ENCODE results near the gene PPDPF.
"Not testable (repeated sequence)": the region's sequence is repeated elsewhere in the genome, so short reads cannot be mapped to it uniquely, and the experiment has no call there.

The PPDPF gene

DNA sequence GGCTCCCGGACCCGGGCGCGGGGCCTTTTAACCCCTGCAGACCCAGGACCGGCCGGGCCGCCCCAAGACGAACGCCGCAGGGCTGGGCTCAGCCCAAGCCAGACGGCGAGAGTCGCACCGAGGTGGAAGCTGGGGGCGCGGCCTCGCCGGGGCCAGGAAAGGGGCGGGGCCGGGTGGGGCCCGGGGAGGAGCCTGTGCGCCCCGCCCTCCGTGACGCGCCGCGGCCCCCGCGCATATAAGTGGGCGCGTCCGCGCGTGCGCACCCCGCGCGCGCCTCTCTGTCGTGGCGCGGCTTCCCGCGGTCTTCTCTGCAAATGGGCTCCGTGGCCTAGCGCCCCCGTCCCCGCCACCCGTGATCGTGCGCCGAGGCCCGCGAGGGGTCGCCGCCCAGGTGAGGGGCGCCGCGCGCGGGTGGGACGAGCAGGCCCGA is at the start of gene PPDPF:
Gene PPDPF (plus strand): TSS at position 262 of the 430 bp plus-strand sequence. CDS start 544 bp downstream, outside the sequence.
- DNase-seq: peak; percentile 87

- no peak for DNase-seq
Observed at GRCh38 chr20:63471002-63471716, 49.4 kb upstream of the PPDPF start.

- no peak for DNase-seq
Observed at GRCh38 chr20:63471717-63471980, 48.9 kb upstream of the PPDPF start.

DNA sequence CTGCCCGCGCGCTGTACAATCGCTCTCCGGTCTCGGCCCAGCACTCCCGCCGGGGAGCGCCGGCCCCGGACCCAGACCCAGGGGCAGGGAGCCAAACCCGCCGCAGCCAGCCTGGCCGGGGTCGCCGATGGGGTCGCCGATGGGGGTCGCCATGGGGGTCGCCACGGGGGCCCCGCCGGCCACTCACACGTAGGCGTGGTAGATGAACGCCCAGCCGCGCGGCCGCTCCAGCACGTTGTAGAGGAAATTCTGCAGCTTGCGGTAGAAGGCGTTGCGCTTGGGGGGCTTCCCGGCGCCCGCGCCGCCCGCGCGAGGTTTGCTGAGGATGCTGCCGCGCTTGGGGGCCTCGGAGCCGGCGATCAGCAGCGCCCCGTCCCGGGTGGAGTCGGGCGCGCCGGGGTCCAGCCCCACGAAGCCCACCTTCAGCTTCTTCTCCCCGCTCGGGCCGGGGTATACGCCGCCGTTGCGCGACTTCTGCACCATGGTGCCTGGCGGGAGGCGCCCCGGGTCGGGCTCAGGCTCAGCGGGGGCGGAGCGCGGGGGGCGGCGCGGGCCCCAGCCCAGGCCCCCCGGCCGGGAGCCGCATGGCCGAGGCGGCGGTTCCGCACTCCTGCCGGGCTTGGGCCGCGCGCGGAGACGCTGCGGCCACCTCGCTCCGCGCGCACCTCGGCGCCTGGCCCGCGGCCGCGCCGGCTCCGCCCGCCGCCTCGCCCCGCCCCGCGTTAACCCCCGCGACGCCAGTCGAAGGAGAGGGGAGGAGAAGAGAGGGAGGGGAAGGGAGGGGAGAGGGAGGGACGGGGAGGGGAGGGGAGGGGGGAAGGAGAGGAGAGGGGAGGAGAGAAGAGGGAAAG is 48.4 kb upstream of the PPDPF start, which contains the start of gene KCNQ2:
Gene KCNQ2 (minus strand): TSS at position 675 of the 851 bp plus-strand sequence. CDS start 192 bp downstream, at position 483.
- DNase-seq: no peak

GRCh38 chr20:63472862-63473390 is 47.6 kb upstream of the PPDPF start:
- DNase-seq: no peak

DNA sequence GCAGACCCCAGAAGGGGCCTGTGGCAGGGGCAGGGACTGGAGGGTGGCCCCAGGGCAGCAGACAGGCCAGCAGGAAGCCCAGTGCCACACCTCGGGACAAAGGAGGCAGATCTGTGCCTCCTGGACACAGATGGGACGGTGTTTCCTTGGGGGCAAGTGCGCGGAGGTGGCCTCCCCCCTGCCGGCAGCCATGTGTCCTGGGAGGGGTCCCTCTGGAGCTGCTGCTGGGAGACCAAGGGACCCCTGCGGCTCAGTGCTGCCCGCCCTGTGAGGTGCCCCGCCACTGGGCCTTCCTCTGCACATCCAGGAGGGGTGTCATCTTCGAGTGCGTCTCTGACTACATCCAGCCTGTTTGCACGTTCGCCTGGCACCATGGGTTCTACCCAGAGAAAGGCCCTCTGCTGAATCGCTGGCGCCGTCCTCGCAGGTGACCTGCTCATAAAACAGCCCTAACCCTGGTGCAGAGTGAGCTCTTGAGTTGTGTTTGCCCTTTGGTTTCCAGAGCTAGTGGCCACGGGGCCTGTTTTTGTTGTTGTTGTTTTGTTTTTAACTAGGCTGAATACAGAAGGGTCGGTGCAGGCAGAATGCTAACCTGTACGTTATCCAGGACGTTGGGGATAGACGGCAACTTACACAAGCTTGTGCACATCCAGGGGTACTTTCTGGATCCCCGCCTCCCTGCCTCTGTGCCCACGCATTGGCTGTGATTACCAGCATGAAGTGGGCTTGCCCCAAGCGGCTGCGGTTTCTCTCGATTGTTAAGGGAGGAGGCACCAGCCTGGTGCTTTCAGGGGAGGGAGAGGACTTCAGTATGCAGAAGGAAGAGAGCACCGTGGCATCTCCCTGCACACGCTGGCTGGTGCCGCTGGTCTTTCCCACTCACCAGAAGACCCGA is 46.8 kb upstream of the PPDPF start:
- no peak for DNase-seq

GRCh38 chr20:63475209-63475608 is 45.4 kb upstream of the PPDPF start:
- DNase-seq: peak; percentile 65

- DNase-seq: no peak
Observed at GRCh38 chr20:63477061-63477616, 43.4 kb upstream of the PPDPF start.

- no peak for DNase-seq
Observed at GRCh38 chr20:63477944-63478343, 42.6 kb upstream of the PPDPF start.

DNA sequence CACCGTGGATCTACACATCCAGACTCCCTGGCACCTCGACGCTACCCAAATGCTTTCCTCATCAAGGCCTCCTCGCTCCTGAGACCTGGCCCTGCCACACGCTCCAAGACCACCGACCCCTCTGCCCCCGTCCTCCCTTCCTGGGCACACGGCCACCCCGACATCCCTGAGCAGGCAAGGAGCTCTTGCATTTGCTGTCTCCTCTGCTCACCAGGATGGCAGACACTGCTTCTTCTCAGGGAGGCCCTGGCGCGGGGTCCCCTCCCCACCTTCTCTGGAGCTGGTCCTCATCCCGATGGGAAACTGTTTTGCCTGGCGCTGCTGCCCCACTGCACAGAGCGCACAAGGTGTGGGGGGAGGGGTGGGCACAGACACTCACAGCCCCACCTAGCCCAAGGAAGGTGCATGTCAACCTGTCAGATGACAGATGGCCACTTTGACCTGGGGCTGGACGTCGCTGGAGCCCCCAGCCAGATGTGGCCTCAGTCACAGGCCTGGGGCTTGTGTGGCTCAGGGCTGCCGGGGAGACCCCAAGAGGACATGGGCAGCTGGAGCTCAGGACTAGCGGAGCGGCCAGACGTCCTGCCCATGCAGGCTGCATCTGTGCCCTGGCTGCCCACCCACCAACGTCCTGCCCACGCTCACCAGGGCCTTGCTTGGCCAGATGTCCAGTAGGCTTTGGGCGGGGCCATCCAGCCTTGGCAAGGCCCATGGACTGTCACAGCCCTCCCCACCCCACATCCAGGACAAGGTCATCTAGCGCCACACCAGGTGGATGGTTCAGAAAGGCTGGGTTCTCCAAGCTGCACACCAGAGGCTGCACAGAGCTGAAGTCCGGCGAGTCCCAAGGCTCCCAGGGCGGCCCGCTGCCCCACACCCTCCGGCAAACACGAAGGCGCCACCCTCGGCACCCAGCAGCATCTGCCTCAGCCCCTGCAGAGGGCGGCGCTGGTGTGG is 41.9 kb upstream of the PPDPF start:
- no peak for DNase-seq

GRCh38 chr20:63479695-63480419 is 40.7 kb upstream of the PPDPF start:
- DNase-seq: not testable (repeated sequence)

DNA sequence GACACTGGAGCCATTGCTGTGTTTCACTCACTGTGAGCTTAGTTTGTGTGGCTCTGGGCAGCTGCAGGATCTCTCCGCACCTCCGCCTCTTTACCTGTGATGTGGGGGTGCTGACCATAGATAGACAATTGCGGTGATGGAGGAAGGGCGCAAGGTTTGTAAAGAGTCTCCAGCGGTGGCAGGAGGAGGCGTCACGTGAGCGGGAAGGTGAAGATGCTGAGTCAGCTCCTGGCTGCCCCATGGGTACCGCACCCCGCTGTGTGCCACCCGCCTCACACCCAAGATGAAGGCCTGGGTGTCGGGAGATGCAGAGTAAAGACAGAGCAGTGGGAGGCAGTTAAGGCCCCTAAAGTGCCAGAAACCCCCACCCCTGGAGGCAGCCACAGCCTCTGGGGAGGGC is 39.1 kb upstream of the PPDPF start:
- DNase-seq: peak; percentile 54

GRCh38 chr20:63482021-63482587 is 38.5 kb upstream of the PPDPF start:
- peak; percentile 44 for DNase-seq

DNA sequence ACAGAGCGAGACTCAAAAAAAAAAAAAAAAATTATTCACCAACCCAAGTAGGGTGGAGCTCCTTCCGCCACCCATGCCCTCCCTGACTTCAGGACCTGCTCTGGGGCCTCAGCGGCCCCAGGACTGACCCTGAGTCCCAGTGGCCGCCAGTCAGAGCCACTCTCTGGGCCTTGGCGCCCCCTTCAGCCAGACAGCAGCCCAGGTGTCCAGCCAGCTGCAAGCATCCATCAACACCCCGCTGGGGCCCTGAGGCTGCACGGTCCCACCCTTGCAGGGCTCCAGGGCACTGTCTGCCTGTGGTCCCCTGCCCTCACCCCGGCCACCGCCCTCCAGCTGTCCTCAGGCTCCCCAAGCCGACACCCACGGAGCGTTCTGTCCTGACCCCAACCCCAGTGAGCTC is 36.7 kb upstream of the PPDPF start:
- no peak for DNase-seq

GRCh38 chr20:63484236-63484635 is 36.3 kb upstream of the PPDPF start:
- no peak for DNase-seq

DNA sequence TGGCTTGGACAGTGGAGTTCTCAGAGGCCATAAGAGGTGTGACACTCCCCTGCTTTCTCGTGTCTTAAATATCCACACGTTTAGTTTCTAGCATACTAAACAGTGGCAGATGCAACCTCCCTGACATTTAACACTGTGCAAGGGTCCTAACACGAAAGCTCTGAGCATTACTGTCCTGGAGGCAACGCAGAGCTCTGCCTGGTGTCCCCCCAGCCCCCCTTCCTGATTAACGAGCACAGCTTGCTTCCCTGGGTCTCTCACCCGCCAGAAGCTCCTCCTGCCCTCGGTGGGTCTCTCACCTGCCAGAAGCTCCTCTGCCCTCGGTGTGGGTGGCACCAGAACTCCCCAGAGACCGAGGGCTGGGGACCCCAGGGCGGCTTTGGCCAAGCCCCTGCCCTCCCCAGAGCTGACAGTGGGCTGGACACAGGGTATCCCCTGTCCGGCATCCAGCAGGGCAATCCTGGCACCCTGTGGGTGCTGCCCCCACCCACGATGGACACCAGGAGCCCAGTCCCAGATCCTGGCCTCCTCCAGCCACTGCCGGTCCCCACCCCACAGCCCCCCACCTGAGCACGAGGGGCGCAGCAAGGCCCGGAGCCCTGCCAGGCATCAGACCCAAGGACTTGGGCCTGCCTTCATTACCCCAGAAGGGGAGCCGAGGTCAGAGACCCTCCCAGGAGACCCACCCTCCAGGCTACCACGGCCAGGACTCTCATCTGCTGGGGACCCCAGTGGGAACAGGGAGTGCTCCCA is 35.7 kb upstream of the PPDPF start:
- DNase-seq: no peak

DNA sequence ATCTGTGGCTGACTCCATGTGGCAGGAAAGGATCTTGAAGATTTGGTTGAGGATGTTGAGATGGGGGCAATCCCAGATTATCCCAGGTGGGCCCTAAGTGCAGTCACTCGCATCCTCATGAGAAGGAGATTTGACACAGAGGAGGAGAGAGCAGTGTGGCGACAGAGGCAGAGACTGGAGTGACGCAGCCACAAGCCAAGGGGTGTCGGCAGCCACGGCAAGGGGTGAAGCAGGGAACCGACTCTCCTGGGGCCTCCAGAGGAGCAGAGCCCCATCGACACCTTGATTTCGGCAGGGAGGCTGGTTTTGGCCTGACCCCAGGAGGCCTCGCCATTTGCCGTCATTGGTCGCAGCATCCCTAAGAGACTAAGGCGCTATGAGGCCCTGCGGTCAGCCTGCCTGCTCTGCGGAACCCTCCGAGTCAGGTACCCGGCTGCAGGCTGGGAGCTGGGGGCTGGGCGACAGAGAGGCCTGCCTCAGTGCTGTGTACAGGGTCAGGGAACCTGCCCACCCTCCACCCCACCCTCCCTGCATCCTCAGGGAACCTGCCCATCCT is 34.2 kb upstream of the PPDPF start:
- DNase-seq: no peak

DNA sequence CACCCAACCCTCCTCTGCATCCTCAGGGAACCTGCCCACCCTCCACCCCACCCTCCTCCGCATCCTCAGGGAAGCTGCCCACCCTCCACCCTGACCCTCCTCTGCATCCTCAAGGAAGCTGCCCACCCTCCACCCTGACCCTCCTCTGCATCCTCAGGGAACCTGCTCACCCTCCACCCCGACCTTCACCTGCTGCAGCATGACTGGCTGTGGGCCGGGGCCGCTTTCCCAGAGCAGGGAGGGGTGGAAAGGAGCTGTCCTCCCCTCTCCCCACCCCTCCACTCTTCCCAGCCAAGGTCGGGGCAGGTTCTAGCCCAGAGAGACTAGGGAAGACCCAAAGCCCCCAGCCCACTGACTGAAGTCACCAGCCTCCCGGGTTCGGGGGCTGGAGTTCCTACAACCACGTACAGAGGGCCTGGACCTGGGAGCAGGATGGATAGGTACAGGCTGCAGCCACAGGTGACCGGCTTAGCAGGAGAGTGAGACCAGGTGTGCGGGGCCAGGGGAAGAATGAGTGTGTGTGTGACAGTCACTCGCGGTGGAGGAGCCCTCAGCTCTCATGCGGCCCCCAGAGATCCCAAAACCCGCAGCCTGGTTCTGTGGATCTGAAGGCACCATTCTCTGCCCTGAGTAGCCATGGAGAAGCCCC is 33.3 kb upstream of the PPDPF start:
- DNase-seq: no peak

- DNase-seq: no peak
Observed at GRCh38 chr20:63487781-63488241, 32.8 kb upstream of the PPDPF start.
